Hippocampal formation (tissue), 2 donors: ENCODE results near the gene UBL7.

Experiments
- DNase-seq, 2 donors: peaks; one replicate each; lab custom pipeline; 2025; lab: John Stamatoyannopoulos, UW

The UBL7 gene

DNA sequence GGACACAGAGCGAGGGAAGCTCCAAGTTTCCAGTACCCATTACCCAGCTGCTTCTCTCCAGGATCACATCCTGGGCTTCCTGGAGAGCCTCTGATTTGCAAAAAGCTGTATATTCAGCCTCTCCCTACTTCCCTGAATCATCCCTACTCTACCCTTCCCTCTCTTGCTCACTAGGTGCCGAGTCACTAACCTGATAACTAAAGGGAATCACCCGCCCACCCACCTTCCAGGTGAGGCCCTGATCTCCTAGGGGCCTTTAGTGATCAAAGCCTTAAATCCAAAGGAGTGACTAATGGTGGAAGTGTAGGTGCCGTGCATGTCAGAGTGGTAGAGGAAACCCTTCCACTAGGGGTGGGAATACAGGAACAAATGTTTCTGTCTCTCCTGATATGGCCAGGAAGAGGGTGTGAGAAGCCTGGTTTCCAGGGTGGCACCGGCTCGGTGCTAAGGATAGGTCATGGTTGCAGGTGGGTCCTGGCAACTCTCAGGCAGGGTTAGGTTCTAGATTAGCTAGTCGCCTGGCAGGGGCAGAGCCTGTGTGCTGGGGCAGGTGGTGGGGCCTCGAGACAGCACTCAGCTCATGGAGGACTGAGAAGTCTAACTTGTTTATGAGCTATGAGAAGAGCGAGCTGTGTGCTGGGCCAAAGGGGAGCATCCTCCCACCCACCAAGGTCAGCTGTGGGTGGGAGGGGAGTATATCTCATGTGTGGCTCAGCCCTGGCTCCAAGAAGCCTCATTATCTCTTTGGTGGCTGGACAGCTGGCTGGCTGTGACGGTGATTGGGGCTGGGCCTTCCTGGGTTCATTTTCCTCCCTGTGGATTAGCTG lies 37.3 kb downstream of the UBL7 start:
- peak in 1 of 2 donors; percentile 19 for DNase-seq

DNA sequence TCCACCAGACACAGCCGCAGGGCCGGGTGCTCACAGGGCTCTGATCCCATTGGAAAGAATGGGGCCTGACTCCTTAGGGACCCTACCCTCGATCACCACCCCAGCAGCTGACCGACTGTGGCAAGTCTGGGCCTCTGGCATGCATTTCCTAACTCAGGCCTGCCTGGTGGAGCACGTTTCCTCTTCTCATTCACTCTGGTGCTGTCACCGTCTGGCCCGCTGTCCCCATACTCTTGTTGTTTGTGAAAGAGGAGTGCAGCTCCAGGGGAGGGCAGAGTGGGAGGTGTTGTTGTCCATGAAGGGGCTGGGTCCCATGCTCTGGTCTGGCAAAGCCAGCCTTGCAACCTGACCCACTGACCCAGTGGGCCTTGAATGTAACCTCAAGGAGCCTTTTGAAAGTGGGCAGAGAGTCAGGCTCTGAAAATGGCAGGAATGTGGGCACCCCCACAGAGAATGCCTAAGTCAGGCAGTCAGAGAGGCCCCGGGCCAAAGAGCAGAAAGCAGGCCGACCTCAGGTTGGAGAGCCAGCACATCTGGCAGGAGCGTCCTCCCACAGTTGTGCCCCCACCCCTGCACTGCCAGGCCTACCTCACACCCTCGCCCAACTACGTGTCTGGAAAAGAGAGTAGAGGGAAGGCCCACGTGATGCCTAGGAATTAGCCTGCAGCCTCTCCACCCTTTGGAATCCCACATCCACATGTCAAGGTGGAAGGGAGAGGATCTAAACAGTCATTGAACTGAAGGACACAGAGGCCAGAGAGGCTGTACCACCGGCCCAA lies 38.1 kb downstream of the UBL7 start:
- DNase-seq, result peak; percentile 39 to 48

DNA sequence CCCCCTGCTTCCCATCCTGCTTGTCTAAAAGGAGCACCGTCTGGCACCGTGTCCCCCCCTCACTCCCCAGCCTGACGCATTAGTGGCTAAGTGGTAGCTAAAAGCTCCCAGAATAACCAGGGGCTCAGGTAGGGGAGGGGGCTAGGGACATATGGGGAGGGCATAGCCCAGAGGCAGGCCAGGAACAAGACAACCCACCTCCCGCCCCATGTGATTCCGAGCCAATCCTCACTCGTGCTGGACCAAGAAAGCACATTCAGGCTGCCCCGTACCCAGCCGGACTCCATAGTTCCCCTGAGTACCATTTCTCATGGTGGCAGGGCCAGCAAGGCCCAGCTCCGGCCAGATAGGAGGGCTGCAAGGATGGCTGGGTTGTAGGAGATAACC lies 38.7 kb downstream of the UBL7 start:
- peak in 1 of 2 donors; percentile 48 for DNase-seq

DNA sequence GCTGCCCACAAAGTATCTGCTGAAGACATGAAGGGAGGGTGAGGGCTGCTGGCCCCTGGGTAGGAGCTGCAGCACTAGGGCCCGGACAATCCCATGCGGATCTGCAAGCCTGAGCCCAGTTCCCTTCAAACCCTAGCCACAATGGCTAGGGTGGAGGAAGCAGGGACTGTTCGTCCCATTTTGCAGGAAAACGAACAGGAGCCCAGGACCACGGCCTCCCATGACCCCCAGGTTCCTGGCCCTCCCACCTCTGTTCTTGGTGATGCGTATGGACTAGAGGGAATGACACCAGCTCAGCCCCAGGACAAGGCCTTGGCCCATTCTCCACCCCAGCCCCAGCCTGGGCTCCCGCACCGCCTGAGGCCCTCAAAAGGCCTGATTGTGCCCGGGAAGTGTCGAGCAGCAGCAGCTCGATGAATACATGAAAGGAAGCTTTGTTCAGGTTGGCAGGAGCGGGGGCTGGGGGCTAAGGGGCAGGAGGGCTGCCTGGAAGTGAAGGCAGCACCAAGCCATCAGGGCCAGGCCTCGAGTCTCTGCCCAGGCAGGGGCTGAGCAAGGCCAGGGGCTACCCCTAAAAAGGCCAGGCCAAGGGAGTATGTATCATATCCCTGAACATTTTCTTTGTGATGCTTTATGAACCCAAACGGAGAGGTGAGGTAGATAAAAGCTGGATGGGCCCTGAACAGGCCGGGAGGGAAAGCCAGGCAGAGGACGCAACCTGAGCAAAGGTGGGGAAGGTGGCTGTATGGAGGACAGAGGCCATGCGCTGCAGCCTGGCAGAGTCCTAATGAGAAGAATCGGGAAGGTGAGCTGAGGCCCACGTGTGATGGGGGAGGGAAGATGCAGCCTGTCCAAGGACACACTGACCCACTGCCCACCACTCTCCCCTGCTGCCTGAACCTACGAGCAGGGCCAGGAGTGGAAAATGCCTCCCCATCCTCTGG lies 39.4 kb downstream of the UBL7 start:
- peak; percentile 93 to 94 for DNase-seq

DNA sequence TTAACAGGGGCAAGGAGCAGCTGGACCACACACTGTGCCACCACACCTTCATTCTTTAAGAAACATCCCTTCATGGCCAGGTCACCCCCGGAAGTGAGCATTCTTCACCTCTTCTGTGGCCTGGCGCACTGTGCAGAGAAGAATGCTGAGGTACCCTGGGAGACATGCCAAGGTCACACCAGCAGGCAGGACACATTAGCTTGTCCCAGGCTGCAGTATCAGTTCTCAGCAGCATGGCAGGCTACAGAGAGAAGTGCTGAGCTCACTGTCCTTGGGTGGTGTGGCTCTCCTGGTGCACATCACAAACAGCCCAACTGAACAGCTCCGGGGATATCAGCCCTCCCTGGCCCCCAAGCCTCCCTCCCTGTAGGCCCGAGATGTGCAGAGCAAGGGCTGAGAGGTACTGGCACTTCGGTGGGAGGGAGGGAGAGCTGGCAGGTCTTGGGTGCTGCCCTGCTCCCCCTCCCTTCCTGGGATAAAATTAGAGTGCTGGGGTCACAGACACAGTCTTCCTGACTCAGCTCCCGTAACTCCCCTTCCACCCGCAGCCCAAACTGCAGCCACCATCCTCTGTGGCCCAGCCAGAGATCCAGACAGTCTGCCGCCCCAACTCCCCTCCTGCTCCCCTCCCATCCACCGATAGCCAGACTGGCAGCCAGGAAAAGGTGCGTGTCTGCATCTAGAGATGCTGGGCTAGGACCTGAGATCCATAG lies 40.6 kb downstream of the UBL7 start:
- DNase-seq, result no peak

DNA sequence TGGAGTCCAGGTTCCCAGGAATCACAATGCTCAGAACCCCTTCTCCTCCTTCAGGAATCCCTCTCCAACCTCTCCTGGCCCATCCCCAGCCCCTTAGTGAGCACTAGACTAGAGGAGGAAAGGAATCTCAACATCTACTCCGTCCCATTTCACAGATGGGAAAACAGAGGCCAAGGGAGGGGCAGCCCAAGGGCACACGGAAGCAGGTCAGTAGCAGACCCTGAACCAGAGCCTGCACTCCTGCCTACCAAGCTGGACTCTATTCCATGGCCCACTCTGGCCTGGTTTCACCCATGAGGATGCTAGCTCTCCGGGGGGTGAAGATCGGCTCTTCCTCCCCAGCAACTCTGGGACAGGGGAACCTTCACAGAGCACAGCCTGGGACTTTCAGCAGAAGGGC lies 41.5 kb downstream of the UBL7 start:
- no peak for DNase-seq

DNA sequence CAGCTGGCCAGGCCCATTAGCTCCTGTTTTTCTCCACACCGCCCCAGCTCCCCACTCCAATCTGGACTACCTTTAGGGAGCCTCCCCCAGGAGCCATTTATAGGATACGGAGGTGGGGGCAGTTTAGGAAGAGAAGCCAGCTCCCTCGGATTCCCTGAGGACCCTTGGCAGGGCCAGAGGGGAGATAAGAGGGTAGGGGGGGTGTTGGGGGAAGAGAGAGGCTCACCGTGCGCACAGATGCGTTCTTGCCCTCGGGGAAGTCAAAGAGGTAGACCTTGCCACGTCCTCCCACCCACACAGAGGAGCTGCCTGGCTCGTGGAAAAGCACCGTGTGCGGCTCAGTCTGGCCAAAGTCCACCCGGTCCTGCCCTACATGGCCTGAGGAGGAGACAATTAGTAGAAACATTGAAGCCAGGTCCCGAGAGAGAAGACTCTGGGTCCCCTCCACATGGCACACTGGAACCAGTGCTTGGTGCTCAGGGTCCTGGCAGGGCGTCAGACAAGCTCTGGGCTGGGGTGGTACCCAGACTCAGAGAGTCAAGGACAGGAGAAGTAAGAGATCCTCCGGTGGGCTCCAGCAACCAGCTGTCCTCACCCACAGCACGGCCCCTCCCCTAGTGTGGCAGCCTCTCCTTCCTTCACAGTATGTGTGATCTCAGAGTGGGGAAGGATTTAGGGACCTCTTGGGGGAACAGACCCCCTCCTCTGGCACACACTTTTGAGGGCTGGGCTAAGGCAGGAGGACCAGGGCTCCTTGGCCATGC lies 42.2 kb downstream of the UBL7 start:
- no peak for DNase-seq

DNA sequence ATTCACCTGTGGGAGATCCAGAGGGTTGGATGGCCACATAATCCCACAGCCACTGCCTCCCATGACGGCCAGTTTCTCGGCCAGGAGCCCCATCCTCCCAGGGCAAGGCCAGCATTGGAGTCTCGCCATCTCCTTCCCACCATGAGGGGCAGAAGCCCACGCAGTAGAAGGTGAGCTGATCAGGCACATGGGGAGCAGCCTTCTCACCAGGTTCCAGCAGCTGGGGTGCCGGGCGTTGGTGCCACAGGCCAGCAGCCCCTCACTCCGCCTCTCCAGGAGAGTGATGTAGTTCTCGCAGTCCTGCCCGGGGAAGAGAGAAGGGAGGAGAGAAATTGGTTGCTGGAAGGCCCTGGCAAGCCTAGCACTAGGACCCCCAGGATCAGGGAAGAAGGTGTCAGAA lies 43.3 kb downstream of the UBL7 start:
- no peak for DNase-seq

DNA sequence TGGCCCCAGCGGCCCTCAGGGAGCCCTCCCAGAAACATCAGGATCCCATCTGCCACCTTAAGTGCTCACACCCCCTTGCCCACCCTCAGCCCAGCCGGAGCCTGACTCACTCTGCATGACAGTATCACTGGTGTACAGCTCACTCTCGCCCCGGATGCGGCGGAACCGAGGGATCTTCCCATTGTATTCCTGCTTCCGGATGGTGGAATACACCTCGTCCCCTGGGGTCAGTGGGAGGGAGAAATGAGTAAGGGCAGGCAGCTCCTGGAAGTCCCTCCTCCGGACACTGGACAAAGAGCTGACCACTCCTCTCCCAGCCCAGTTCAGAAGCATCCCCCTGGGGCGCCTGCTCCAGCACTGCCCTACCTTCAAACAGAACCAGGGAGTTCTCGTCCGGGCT lies 43.7 kb downstream of the UBL7 start:
- no peak for DNase-seq

DNA sequence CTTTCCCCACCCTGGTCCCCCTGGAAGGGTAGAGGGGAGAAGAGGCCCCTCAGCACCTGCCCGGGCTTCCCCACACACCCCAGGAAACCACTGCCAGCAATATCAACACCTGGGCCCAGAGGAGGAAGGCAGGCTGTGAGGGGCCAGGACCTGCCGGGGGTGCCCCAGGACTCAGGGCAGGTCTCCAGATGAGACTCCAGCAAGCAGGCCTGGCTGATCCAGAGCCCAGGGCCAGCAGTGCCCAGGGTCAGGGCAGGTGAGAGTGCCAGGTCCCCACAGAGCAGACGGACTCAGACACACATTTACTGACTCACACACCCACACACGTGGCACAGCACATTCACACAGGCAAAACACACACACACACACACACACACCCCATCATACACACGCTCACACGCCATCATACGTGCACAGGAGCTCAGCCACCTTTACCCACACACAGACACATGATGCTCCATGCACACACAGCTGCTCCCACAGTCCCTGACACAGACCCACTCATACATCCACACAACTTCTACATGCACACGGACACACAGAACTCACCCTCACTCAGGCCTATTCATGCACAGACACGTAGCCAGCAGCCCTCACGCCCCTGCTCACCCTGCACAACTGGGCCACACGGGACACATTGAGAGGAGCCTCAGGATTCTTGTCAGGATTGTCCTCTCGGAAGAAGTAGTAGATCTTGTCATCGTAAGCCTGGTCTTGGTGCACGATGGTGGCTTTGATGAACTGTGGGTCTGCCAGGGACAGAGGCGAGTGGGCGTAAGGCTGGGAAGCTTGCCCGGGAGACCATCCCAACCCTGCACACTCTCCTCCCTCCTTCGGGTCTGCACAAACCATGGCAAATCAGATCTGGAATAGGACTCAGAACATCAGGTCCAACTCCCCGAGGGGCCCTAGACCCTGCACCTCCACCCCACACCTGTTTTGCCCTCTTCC lies 44.7 kb downstream of the UBL7 start:
- DNase-seq, result no peak

DNA sequence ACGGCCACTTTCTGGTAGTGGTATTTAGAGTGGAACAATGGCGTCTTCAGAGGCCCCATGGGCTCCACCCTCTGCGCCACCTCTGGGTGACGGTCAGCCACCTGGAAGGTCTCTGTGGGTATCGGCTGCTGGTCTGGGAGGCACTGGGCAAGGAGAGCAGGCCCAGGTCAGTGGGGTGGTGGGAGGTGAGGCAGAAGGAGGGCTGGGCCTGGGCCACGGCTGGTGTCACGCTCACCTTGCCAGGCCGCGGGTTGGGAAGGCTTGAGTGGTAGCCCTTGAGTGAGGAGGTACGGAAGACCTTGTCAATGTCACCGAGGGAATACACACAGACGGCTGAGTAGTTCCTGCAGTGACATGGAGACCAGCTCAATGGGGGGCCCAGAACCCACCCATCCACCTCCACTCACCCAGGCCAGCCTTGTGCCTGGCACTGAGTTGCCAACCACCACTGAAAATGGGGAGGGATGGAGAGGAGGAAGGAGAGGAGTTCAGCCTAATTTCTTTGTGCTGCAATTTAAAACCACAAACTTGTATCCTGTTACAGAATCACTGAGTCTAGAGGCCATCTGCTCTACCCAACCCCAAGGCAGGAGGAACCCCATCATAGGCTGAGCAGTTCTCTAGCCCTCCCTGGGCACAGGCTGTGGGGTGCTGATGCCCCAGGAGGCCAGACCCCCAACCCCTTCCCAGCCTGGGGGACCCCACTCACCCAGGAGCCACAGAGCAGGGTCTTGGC lies 46.2 kb downstream of the UBL7 start:
- DNase-seq, result no peak

DNA sequence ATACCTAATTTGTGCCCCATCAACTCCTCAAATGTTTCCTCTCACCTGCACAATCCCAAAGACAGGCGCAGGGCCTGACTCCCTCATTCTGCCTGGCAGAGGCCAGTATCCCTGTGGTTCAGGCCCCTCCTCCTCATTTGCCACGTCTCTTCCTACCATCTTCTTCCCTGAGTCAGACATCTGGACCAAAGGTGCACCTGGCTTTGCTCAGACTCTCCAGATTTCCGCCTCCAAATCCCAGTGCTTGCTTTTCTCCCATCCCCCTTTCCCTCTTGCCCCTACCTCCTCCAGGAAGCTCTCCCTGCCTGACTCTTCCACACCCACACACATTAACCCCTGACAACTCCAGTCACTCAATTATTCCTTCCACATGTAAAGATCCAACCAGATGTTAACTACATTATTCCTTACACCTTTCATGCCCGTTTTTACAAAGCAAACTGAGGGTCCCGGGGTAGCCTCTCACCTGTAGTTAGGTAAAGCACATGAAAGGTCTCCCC lies 46.8 kb downstream of the UBL7 start:
- DNase-seq, result no peak

DNA sequence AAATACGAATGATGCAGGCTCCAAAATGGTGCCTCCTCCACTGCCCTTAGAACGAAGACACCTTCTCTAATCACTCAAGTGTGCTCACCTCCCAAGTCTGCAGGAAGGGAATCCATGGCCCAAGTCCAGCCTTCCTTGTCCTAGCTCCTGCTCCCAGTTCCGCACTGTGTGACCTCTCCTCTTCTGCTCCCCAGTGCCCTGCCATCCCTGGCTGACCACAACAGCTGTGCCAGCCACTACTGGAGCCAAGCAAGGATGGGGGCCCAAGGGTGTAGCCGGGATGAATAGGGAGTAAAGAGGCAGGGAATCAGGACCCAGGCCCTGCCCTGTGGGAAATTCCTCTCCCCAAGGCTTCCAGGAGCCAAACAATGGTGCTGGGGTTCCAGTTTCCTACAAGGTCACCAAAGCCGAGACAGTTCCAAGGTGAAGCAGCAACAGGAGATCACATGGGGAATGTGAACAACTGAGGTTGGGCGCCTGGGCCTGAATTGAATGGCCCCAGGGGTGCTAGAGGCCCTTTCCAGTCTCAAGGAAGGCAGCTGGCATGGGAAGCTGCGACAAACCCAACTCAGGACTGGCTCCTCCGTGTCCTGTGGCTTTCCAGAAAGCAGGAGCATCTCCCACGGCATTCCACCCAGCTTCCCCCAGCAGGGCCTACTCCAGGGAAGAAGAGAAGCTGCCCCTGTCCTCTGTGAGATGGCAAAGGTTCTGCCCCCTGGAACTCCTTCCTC lies 47.4 kb downstream of the UBL7 start:
- no peak for DNase-seq

DNA sequence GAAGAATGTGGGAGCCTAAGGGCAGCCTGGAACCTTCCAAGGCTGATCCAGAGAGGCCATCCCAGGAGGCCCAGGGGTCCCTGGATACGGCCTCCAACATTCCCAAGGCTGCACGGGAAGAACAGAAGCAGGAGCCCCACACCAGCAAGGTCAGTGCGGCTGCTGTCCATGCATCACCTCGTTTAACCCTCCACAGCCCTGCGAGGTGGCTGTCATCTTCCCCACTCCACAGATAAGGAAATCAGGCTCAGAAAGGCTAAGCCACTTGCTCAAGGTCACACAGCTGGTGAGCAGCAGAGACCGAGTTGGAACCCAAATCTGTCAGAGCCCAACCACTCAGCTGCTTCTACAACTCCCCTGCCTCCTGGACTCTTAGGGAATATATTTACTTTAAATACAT lies 48.8 kb downstream of the UBL7 start:
- DNase-seq, result no peak

DNA sequence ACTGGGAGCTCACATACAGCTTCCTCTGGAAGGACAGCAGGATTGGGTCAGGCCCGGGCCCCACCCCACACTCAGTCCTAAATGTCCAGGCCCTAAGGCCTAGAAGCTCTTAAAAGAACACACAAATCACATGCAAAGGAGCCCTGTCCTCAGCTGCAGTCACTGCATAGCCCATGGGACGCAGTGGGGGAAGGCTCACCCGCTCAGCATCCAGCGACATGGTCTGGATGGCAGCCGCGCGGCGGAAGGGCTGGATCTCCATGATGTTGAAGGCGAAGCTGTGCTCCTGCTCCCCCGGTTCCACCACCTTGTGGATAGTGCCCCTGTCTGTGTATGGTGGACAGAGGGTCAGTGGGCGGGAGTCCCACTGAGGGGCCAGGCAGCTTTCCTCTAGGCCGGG lies 49.3 kb downstream of the UBL7 start:
- no peak for DNase-seq

DNA sequence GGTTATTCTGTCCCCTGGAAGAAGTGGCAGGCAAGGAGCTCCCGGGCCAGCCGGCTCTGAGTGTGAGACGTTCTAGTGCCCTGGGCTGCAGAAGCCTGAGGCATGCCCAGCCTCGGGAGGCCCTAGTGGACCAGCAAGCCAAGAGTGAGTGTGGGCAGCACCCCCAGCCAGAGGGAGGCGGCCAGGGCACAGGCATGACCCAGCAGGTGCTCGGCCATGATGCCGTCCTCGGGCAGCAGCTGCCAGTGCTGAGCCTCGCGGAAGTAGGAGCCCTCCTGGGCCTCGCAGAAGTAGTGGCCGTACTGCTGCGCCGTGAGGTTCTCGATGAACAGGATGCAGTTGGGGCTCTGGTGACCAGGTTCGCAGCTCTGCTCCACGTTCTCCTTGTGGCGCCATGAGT lies 50.5 kb downstream of the UBL7 start:
- no peak for DNase-seq

DNA sequence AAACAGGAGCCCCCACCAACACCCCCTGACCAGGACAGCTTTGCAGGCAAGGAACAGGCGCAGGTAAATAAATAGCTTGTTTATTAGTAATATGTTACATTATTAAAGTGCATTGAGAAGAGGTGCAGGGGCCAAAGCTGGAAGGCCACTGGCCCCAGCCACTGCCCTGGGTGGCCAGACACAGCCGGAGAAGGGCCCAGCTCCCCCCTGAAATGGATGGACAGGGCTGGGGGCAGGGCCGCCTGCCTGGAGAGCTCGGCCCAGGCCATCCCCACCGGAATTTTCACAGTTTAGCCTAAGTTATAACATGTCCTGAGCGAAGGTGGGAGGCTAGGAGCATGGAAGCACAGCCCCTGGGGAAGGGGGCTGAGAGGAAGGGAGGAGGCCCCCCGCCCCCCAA lies 51.7 kb downstream of the UBL7 start:
- DNase-seq, result no peak

DNA sequence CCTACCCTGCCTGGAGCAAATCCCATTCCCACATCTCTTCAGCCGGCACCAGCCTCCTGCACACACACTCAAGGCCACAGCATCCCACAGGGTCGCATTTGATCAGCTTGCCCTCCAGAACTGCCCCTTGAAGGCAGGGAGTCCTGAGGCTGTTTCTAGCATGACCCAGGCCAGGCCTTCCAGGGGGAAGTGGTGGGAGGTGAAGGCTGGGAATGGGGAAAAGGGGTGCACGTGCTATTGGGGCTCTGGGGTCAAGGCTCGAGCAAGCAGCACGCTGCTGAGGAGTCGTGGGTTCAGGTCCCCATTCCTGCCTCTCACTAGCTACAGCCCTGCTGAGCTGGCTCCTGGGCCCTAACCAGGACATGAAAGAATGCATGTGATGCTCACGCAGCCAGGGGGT lies 52.1 kb downstream of the UBL7 start:
- no peak for DNase-seq
